Heart left ventricle (tissue), 13 donors: ENCODE results near the gene DNAJC24.

Experiments
- CTCF ChIP-seq, 12 donors: fragments of 200-600 bp; sonication (generic) in 4 of 12; IDR thresholded peaks; one replicate each; pipeline versions ENCODE4 v1.5.0 to v1.8.0; 2018 to 2022; ENCODE audit warnings: antibody characterized with exemption in 12 of 12, mild to moderate bottlenecking in 5 of 12
- POLR2A ChIP-seq, 2 donors: fragments of 450-650 bp; IDR thresholded peaks; one replicate each; pipeline ENCODE4 v1.6.1; 2017; ENCODE audit warnings: antibody characterized with exemption in 2 of 2, mild to moderate bottlenecking in 2 of 2, moderate library complexity in 2 of 2
- donor health status: ischemic (EF 13 %, LVEDD 7.1; RV severe dilation, severe dysfunction).
- donor health status: DM: no; HTN: yes; CAD: no.
- donor health status: DM: no; HTN: no; CAD: no.
- donor health status: ischemic (EF 25% LVEDD 6.9; RV normal size, moderate dysfunction).
- donor health status: ischemic (EF 25% LVEDD 5.7; RV mildly dilated, moderate dysfunction).
- donor health status: ischemic (EF 35%, LVEDD 5.7; RV mildly dilated, moderate dysfunction).
- donor health status: nonischemic (EF 11% LVEDD 7.7; RV severe dilation, severe dysfunction).
- donor health status: DM: yes; HTN: yes; CAD: no.
- donor health status: PGD.
- donor health status: ischemic (EF 29% LVEDD 5.4; RV normal size, mild dysfunction).
- donor health status: nonischemic (EF 23%, LVEDD 6.1; RV moderate dilation, normal function).

- TF ChIP-seq CTCF (IDR thresholded peaks at IDR 0.05), result no peak
- TF ChIP-seq POLR2A (IDR thresholded peaks at IDR 0.05), result no peak
Observed at GRCh38 chr11:31424652-31425051, 55.0 kb downstream of the DNAJC24 start.
